Activated CD8-positive, alpha-beta memory T cell treated with anti-CD3 and anti-CD28 coated beads, Interleukin-2, amount 50 U/mL, for 24 hours (primary cell): ENCODE results near the gene BCL11A.

Experiments used
- DNase-seq: peaks from one replicate; pipeline ENCODE4 v3.0.0-alpha.2; 2020; ENCODE audit errors: extremely low read depth

BCL11A gene

GRCh38 chr2:60461421-60462108 is 91.9 kb downstream of the BCL11A start:
- no peak for DNase-seq

GRCh38 chr2:60460577-60461420 is 92.7 kb downstream of the BCL11A start:
- no peak for DNase-seq

- no peak for DNase-seq
Observed at GRCh38 chr2:60459851-60460250, 93.6 kb downstream of the BCL11A start.

GRCh38 chr2:60456115-60456770 is 97.2 kb downstream of the BCL11A start:
- DNase-seq, result no peak

GRCh38 chr2:60453872-60454271 is 99.6 kb downstream of the BCL11A start:
- DNase-seq, result no peak

GRCh38 chr2:60453301-60453700 is 100.2 kb downstream of the BCL11A start:
- no peak for DNase-seq

- DNase-seq, result no peak
Observed at GRCh38 chr2:60450488-60450887, 103.0 kb downstream of the BCL11A start.

GRCh38 chr2:60447943-60448342 is 105.5 kb downstream of the BCL11A start:
- no peak for DNase-seq

GRCh38 chr2:60446413-60447267 is 106.8 kb downstream of the BCL11A start:
- DNase-seq, result no peak

- no peak for DNase-seq
Observed at GRCh38 chr2:60445684-60446179, 107.7 kb downstream of the BCL11A start.

GRCh38 chr2:60442608-60443007 is 110.8 kb downstream of the BCL11A start:
- no peak for DNase-seq

GRCh38 chr2:60441800-60442199 is 111.7 kb downstream of the BCL11A start:
- DNase-seq, result no peak

- DNase-seq, result no peak
Observed at GRCh38 chr2:60440767-60441163, 112.7 kb downstream of the BCL11A start.

GRCh38 chr2:60440079-60440766 is 113.2 kb downstream of the BCL11A start:
- no peak for DNase-seq

- DNase-seq, result no peak
Observed at GRCh38 chr2:60439219-60439974, 114.1 kb downstream of the BCL11A start.

GRCh38 chr2:60438653-60439052 is 114.8 kb downstream of the BCL11A start:
- no peak for DNase-seq

GRCh38 chr2:60438131-60438530 is 115.3 kb downstream of the BCL11A start:
- DNase-seq, result no peak

GRCh38 chr2:60437080-60437696 is 116.3 kb downstream of the BCL11A start:
- no peak for DNase-seq

- no peak for DNase-seq
Observed at GRCh38 chr2:60433018-60433596, 120.3 kb downstream of the BCL11A start.
